ENCODE data around the gene EPB41L4A.

EPB41L4A gene

GRCh38 chr5:112159435-112159834 is 259.6 kb downstream of the EPB41L4A start:
- peaks cover 27% of the 10 kb centered on the region for H3K36me3 ChIP-seq (ENCODE audit: insufficient read depth, low read length)

DNA sequence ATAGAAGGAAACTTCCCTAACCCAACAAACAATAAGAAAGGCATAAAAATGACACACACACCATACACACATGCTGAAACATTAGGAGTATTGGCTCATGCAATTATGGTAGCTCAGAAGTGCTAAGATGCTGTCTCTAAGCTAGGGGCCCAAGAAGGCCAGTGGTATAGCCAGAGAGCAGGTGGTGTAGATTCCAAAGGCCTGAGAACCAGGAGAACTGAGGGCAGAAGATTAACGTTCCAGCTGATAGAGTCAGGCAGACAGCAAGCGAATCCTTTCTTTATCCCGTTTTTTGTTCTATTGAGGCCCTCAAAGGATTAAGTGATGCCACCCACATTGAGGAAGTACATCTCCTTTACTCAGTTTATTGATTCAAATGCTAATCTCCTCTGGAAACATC is 262.9 kb downstream of the EPB41L4A start:
- Histone ChIP-seq H3K9ac (ENCODE audit: low read depth, low read length) (no peak overlapping the region), H3K4me1 (ENCODE audit: insufficient read depth, low read length) (no peaks in the 10 kb centered on the region), H3K9me3 (ENCODE audit: control insufficient read depth, insufficient read depth, low read length) (no peaks in the 10 kb centered on the region), H3K36me3 (ENCODE audit: insufficient read depth, low read length) (no peaks in the 10 kb centered on the region)

More at GRCh38 chr5:112159435-112159834, 259.6 kb downstream of the EPB41L4A start:
- Histone ChIP-seq H3K4me1 (ENCODE audit: insufficient read depth, low read length) (no peaks in the 10 kb centered on the region), H3K9me3 (ENCODE audit: control insufficient read depth, insufficient read depth, low read length) (no peaks in the 10 kb centered on the region), H3K9ac (ENCODE audit: low read depth, low read length) (no peak overlapping the region)

- H3K9me3 ChIP-seq (ENCODE audit: control insufficient read depth, insufficient read depth, low read length) = no peaks in the 10 kb centered on the region
- H3K9ac ChIP-seq (ENCODE audit: low read depth, low read length) = no peak overlapping the region
- no peaks in the 10 kb centered on the region for H3K36me3 ChIP-seq (ENCODE audit: insufficient read depth, low read length)
- H3K4me1 ChIP-seq (ENCODE audit: insufficient read depth, low read length) = no peaks in the 10 kb centered on the region
Observed at GRCh38 chr5:112154940-112155686, 264.0 kb downstream of the EPB41L4A start.

DNA sequence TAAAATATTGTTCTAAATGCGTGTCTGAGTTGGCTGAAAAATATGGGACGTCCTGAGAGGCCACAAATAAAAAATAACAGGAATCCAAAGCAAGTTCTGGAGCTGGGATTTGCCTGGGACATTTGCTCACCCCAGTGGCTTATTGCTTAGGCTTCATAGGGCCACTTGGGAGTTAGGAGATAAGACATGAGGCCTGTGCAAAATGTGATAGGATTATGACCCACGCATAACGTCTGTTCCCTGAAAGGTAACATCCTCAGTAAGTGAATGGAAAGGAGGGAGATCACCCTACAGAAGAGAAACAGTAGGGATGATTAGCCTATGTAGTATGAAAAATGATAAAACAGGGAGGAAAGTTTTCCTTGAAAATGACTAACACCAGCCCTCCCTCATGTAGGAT is 269.4 kb downstream of the EPB41L4A start:
- Histone ChIP-seq H3K4me1 (ENCODE audit: insufficient read depth, low read length) (no peaks in the 10 kb centered on the region), H3K36me3 (ENCODE audit: insufficient read depth, low read length) (no peaks in the 10 kb centered on the region), H3K9ac (ENCODE audit: low read depth, low read length) (no peak overlapping the region), H3K9me3 (ENCODE audit: control insufficient read depth, insufficient read depth, low read length) (no peaks in the 10 kb centered on the region)

GRCh38 chr5:112146323-112147226 is 272.5 kb downstream of the EPB41L4A start:
- no peak overlapping the region for H3K9ac ChIP-seq (ENCODE audit: low read depth, low read length)
- H3K36me3 ChIP-seq (ENCODE audit: insufficient read depth, low read length) = no peaks in the 10 kb centered on the region
- no peaks in the 10 kb centered on the region for H3K9me3 ChIP-seq (ENCODE audit: control insufficient read depth, insufficient read depth, low read length)
- H3K4me1 ChIP-seq (ENCODE audit: insufficient read depth, low read length) = no peaks in the 10 kb centered on the region

DNA sequence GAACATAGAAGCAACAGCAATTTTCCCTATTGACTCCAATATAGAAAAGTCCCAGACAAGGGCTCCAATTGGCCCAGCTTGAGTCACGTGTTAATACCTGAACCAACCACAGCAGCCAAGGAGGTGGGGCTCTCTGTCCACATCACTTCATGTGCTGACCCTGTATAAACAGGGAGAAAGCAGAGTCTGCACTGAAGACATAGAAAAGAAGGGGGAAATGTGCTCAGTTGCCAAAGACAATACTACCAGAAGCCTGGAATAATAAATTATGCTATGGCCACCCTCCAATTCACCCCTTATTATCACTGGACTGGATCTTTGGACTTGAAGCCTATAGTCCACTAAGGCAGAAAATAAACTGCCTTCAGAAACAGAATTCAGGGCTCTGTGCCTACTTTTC is 275.4 kb downstream of the EPB41L4A start:
- H3K36me3 ChIP-seq (ENCODE audit: insufficient read depth, low read length) = no peaks in the 10 kb centered on the region
- no peaks in the 10 kb centered on the region for H3K4me1 ChIP-seq (ENCODE audit: insufficient read depth, low read length)
- no peaks in the 10 kb centered on the region for H3K9me3 ChIP-seq (ENCODE audit: control insufficient read depth, insufficient read depth, low read length)
- H3K9ac ChIP-seq (ENCODE audit: low read depth, low read length) = no peak overlapping the region

DNA sequence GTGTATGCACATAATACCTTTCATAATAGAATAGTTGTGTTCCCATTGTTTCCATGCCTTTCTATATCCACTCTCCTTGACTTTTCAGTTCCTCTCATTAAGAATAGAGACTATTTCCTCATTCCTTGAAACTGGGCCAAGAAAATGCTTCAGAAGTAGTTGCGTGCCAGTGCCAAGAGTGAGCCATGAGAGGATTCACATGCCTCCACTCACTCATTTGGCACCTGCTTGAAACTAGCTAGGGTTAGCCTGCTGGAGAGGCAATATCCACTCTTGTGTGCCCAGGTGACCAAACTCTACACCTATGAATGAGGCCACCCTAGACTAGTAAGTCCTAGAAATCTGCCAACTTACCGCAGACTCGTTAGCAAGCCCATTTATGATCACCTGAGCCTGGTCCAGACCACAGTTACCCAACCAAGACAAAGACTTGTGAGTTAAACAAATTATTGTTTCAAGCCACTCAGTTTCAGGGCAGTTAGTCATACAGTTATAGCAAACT is 276.3 kb downstream of the EPB41L4A start:
- H3K9ac ChIP-seq (ENCODE audit: low read depth, low read length) = no peak overlapping the region
- H3K9me3 ChIP-seq (ENCODE audit: control insufficient read depth, insufficient read depth, low read length) = no peaks in the 10 kb centered on the region
- no peaks in the 10 kb centered on the region for H3K4me1 ChIP-seq (ENCODE audit: insufficient read depth, low read length)
- no peaks in the 10 kb centered on the region for H3K36me3 ChIP-seq (ENCODE audit: insufficient read depth, low read length)

DNA sequence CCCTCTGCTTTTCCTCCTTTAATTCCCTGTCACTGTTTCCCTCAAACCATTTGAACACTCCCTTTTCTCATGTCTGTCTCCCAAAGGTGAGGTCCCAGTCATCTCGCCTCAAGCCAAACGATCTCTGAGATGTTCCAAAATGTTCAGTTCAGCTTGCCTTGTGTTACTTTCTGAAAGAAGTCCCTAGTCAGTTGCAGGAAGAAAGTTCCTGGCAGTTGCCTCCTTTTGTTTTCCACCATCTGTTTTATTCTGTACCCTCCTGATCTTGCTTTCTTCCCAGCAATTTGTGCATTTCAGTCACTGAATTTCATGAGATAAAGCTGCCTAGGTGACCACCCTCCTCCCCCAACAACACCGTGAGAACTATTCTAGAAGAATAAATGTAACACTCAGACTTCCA is 277.5 kb downstream of the EPB41L4A start:
- Histone ChIP-seq H3K36me3 (ENCODE audit: insufficient read depth, low read length) (no peaks in the 10 kb centered on the region), H3K9ac (ENCODE audit: low read depth, low read length) (no peak overlapping the region), H3K4me1 (ENCODE audit: insufficient read depth, low read length) (no peaks in the 10 kb centered on the region), H3K9me3 (ENCODE audit: control insufficient read depth, insufficient read depth, low read length) (no peaks in the 10 kb centered on the region)

- H3K9ac ChIP-seq (ENCODE audit: low read depth, low read length) = no peak overlapping the region
Observed at GRCh38 chr5:112138526-112138925, 280.6 kb downstream of the EPB41L4A start.

DNA sequence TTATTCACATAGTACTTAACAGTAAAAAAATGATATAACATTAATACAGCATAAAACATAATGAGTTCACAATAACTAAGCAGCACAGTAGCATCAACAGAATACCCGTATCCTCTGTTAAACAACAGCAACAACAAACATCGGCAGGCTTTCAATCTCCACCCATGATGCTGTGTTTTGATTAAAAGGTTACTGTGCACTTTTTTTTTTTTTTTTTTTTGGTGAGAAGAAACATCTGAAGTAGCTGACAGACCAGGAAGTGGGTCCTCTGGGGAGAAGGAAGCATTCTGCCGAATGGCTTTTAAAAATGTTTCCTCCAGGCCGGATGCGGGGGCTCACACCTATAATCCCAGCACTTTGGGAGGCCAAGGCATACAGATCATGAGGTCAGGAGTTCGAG is 282.3 kb downstream of the EPB41L4A start:
- H3K4me1 ChIP-seq (ENCODE audit: insufficient read depth, low read length) = no peaks in the 10 kb centered on the region
- H3K9me3 ChIP-seq (ENCODE audit: control insufficient read depth, insufficient read depth, low read length) = no peaks in the 10 kb centered on the region
- H3K36me3 ChIP-seq (ENCODE audit: insufficient read depth, low read length) = no peaks in the 10 kb centered on the region
- H3K9ac ChIP-seq (ENCODE audit: low read depth, low read length) = no peak overlapping the region

More at GRCh38 chr5:112138526-112138925, 280.6 kb downstream of the EPB41L4A start:
- no peaks in the 10 kb centered on the region for H3K9me3 ChIP-seq (ENCODE audit: control insufficient read depth, insufficient read depth, low read length)
- H3K36me3 ChIP-seq (ENCODE audit: insufficient read depth, low read length) = no peaks in the 10 kb centered on the region
- no peaks in the 10 kb centered on the region for H3K4me1 ChIP-seq (ENCODE audit: insufficient read depth, low read length)

GRCh38 chr5:112127861-112128260 is 291.2 kb downstream of the EPB41L4A start:
- Histone ChIP-seq H3K36me3 (ENCODE audit: insufficient read depth, low read length) (no peaks in the 10 kb centered on the region), H3K9me3 (ENCODE audit: control insufficient read depth, insufficient read depth, low read length) (no peaks in the 10 kb centered on the region), H3K4me1 (ENCODE audit: insufficient read depth, low read length) (no peaks in the 10 kb centered on the region), H3K9ac (ENCODE audit: low read depth, low read length) (no peak overlapping the region)

GRCh38 chr5:112126982-112127381 is 292.1 kb downstream of the EPB41L4A start:
- Histone ChIP-seq H3K4me1 (ENCODE audit: insufficient read depth, low read length) (no peaks in the 10 kb centered on the region), H3K36me3 (ENCODE audit: insufficient read depth, low read length) (no peaks in the 10 kb centered on the region), H3K9me3 (ENCODE audit: control insufficient read depth, insufficient read depth, low read length) (no peaks in the 10 kb centered on the region), H3K9ac (ENCODE audit: low read depth, low read length) (no peak overlapping the region)

DNA sequence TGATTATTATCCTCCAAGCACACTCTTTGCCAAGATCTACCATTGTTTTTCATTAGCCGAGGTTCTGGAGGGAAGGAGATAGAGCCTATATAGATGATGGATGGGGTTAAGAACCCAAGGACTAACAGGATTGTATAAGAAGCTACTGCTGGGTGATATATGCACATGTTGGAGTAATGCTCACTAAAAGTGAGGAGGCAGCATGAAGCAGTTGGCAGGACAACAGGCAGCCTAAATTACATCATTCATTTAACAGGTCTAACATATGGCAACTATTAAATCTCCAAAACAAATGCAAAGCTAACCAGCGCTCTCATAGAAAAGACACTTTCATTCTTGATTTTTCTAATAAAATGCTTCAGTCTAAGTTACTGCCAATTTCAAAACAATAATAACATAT is 293.2 kb downstream of the EPB41L4A start:
- Histone ChIP-seq H3K9me3 (ENCODE audit: control insufficient read depth, insufficient read depth, low read length) (no peaks in the 10 kb centered on the region), H3K36me3 (ENCODE audit: insufficient read depth, low read length) (no peaks in the 10 kb centered on the region), H3K9ac (ENCODE audit: low read depth, low read length) (no peak overlapping the region), H3K4me1 (ENCODE audit: insufficient read depth, low read length) (no peaks in the 10 kb centered on the region)

DNA sequence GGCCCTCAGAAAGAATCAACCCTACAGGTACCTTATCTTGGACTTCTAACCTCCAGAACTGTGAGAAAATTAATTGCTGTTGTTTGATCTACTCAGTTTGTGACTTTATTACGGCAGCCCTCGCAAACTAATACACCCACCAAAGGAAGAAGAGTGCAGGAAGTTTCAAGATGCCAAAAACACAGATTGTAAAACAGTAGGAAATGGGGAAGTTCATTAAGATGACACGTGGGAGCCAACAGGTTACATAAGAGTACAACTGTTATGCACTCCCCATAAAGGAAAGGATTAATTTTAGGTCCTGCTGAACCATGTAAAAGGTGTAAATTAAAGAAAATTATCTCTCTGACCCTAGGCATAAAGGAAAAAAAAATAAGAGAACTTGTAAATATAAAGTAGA is 294.3 kb downstream of the EPB41L4A start:
- Histone ChIP-seq H3K9me3 (ENCODE audit: control insufficient read depth, insufficient read depth, low read length) (no peaks in the 10 kb centered on the region), H3K4me1 (ENCODE audit: insufficient read depth, low read length) (no peaks in the 10 kb centered on the region), H3K9ac (ENCODE audit: low read depth, low read length) (no peak overlapping the region), H3K36me3 (ENCODE audit: insufficient read depth, low read length) (no peaks in the 10 kb centered on the region)

DNA sequence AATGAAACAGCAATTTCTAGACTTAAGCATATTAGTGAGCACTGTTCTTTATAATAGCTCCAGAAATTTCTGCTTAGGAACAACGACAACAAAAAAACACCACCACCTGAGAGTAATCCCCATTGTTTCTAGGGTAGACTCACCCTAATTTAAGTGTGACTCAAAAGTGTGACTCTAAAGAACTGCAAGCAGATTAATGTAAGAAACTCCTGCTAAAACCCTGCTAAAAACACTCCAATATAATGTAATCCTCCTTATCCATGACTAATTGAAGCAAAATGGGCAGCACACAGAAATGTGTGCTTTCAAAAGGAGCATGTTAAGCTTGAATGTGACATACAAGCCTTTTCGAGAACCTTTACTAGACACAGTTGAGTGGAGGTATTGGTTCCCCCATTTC is 296.0 kb downstream of the EPB41L4A start:
- H3K36me3 ChIP-seq (ENCODE audit: insufficient read depth, low read length) = no peaks in the 10 kb centered on the region
- no peak overlapping the region for H3K9ac ChIP-seq (ENCODE audit: low read depth, low read length)
- H3K4me1 ChIP-seq (ENCODE audit: insufficient read depth, low read length) = no peaks in the 10 kb centered on the region
- H3K9me3 ChIP-seq (ENCODE audit: control insufficient read depth, insufficient read depth, low read length) = no peaks in the 10 kb centered on the region
